Measurements from ENCODE around the gene KIAA1614.

Gene KIAA1614

DNA sequence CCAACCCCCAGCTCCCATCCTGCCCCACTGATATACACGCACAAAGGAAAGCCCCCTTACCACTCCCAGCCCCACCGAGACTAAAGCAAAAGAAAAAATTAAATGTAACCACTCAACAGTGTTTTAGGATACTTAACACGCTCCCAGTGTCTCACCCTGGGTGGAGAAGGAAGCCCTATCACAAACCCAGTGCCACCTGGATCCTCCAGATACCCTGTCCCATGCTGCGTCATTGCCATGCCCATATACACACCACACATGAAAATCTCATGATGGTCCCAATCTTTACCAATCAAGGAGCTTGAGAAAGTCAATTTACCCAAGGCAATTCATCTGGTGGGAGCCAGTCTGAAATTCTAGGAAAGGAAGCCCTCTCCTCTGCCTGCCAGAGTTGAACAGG, 11.2 kb downstream of the KIAA1614 start:
- H3K4me1 ChIP-seq (ENCODE audit: insufficient read depth, low read length) = no peaks in the 10 kb centered on the region

DNA sequence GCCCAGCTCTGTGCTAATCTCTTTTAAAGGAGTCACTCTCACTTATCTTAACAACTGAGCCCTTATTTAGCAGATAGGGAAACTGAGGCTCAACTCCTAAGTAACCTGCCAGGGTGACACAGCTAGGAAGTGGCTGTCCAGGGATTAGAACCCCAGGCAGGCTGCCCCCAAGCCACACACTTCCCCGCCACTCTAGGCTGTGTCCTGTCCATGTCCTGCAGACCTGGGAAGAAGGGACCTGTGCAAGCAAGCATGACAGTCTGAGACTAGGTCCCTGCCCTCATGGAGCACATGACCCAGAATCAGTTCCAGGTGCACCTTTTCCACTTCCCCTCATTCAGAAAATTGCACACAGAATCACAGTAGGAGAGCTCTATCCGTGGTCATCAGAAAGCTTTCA, 12.2 kb downstream of the KIAA1614 start:
- Histone ChIP-seq H3K9me3 (ENCODE audit: insufficient read depth, low read length, severe bottlenecking) (no peaks in the 10 kb centered on the region), H3K36me3 (ENCODE audit: insufficient read depth, low read length) (no peaks in the 10 kb centered on the region), H3K4me3 (ENCODE audit: low read depth in 1 of 2, low read length in 2 of 2) (no peak overlapping the region), H3K79me2 (ENCODE audit: insufficient read depth, low read length) (no peaks in the 10 kb centered on the region), H2AFZ (ENCODE audit: low read depth, low read length) (no peak overlapping the region), H3K4me1 (ENCODE audit: insufficient read depth, low read length) (no peaks in the 10 kb centered on the region), H3K27me3 (ENCODE audit: insufficient read depth, low read length, poor library complexity) (no peaks in the 10 kb centered on the region), H3K4me2 (ENCODE audit: insufficient read depth, low read length) (no peak overlapping the region), H3K9ac (ENCODE audit: low read depth, low read length) (no peak overlapping the region), H4K20me1 (ENCODE audit: insufficient read depth, low read length) (no peaks in the 10 kb centered on the region), H3K27ac (ENCODE audit: low read length) (no peak overlapping the region)
- DNase-seq = no peak
- no peak for TF ChIP-seq EZH2 (IDR thresholded peaks at IDR 0.05; ENCODE audit: borderline replicate concordance, low read depth, low read length, severe bottlenecking)
- no peak for ATAC-seq (ENCODE audit: insufficient read depth, low read depth)

More for the DNA sequence above, 11.2 kb downstream of the KIAA1614 start:
- Histone ChIP-seq H4K20me1 (ENCODE audit: insufficient read depth, low read length) (no peaks in the 10 kb centered on the region), H3K4me2 (ENCODE audit: insufficient read depth, low read length) (no peak overlapping the region), H3K79me2 (ENCODE audit: insufficient read depth, low read length) (no peaks in the 10 kb centered on the region), H3K27me3 (ENCODE audit: insufficient read depth, low read length, poor library complexity) (no peaks in the 10 kb centered on the region), H2AFZ (ENCODE audit: low read depth, low read length) (no peak overlapping the region), H3K4me3 (ENCODE audit: low read depth in 1 of 2, low read length in 2 of 2) (no peak overlapping the region), H3K27ac (ENCODE audit: low read length) (no peak overlapping the region), H3K9me3 (ENCODE audit: insufficient read depth, low read length, severe bottlenecking) (no peaks in the 10 kb centered on the region), H3K9ac (ENCODE audit: low read depth, low read length) (no peak overlapping the region), H3K36me3 (ENCODE audit: insufficient read depth, low read length) (no peaks in the 10 kb centered on the region)
- TF ChIP-seq, protein P1, sequence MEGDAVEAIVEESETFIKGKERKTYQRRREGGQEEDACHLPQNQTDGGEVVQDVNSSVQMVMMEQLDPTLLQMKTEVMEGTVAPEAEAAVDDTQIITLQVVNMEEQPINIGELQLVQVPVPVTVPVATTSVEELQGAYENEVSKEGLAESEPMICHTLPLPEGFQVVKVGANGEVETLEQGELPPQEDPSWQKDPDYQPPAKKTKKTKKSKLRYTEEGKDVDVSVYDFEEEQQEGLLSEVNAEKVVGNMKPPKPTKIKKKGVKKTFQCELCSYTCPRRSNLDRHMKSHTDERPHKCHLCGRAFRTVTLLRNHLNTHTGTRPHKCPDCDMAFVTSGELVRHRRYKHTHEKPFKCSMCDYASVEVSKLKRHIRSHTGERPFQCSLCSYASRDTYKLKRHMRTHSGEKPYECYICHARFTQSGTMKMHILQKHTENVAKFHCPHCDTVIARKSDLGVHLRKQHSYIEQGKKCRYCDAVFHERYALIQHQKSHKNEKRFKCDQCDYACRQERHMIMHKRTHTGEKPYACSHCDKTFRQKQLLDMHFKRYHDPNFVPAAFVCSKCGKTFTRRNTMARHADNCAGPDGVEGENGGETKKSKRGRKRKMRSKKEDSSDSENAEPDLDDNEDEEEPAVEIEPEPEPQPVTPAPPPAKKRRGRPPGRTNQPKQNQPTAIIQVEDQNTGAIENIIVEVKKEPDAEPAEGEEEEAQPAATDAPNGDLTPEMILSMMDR (IDR thresholded peaks at IDR 0.05; ENCODE audit: borderline replicate concordance, extremely low read depth, low read length, poor library complexity, severe bottlenecking) = no peak
- TF ChIP-seq EZH2 (IDR thresholded peaks at IDR 0.05; ENCODE audit: borderline replicate concordance, low read depth, low read length, severe bottlenecking) = no peak
- DNase-seq (no peak), ATAC-seq (ENCODE audit: insufficient read depth, low read depth) (no peak)

DNA sequence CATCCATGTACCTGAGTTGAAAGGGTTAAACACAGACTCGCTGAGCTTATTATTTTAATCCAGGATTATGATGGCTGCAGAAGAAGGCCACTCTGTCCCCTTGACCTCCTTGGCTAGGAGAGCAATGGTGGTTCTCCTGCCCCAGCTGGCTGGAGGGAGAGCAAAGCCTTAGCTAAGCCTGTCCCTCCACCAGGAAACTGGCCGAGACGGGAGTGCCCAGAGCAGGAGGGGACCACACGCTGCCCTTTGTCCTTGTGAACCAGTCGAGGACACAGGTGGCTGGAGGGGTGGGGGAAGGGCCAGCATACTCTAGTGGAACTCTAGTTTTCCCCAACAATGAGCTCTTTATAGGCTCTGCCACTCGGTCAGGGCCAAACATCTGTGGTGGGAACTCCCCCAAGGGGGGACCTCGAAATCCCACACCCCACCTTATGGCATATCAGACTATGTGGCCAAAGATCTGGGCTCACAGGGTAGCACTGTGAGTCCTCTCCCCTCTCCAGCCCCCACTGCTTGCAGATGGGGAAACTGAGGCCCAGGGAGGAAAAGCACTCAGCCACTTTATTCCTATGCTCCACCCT, 12.9 kb downstream of the KIAA1614 start:
- no peak overlapping the region for H3K27ac ChIP-seq (ENCODE audit: low read length)

More for the DNA sequence above, 12.9 kb downstream of the KIAA1614 start:
- no peak for DNase-seq
- Histone ChIP-seq H3K9ac (ENCODE audit: low read depth, low read length) (no peak overlapping the region), H2AFZ (ENCODE audit: low read depth, low read length) (no peak overlapping the region), H3K79me2 (ENCODE audit: insufficient read depth, low read length) (no peaks in the 10 kb centered on the region), H3K9me3 (ENCODE audit: insufficient read depth, low read length, severe bottlenecking) (no peaks in the 10 kb centered on the region), H3K4me2 (ENCODE audit: insufficient read depth, low read length) (no peak overlapping the region), H3K4me3 (ENCODE audit: low read depth in 1 of 2, low read length in 2 of 2) (no peak overlapping the region), H3K4me1 (ENCODE audit: insufficient read depth, low read length) (no peaks in the 10 kb centered on the region), H3K27me3 (ENCODE audit: insufficient read depth, low read length, poor library complexity) (no peaks in the 10 kb centered on the region), H3K36me3 (ENCODE audit: insufficient read depth, low read length) (no peaks in the 10 kb centered on the region), H4K20me1 (ENCODE audit: insufficient read depth, low read length) (no peaks in the 10 kb centered on the region)
- no peak for ATAC-seq (ENCODE audit: insufficient read depth, low read depth)
- no peak for TF ChIP-seq EZH2 (IDR thresholded peaks at IDR 0.05; ENCODE audit: borderline replicate concordance, low read depth, low read length, severe bottlenecking)
- TF ChIP-seq, protein P1 (IDR thresholded peaks at IDR 0.05; ENCODE audit: borderline replicate concordance, extremely low read depth, low read length, poor library complexity, severe bottlenecking) = no peak
